Neural progenitor cell (in vitro differentiated cells): Measurements from ENCODE around the gene LINGO3. TPM values are rescaled to one million over a fixed set of nuclear protein-coding genes. Genes with fewer than 3 reads are reported as not detected.

Source experiments
- DNase-seq: peaks from one replicate; pipeline ENCODE4 v3.0.0-alpha.2; 2016; ENCODE audit warnings: low spot score
- H2AFZ ChIP-seq: fragments of 200-600 bp; sonication (generic); replicated peaks from 2 replicates; pipeline ENCODE4 v1.6.1; 2016; ENCODE audit warnings: antibody characterized with exemption
- H3F3A ChIP-seq: fragments of 200-600 bp; sonication (generic); 2 replicates; pipeline ENCODE4 v1.6.1; 2016; ENCODE audit warnings: antibody characterized with exemption, low read depth
- H3K27ac ChIP-seq: fragments of 200-600 bp; sonication (generic); 2 replicates; pipeline ENCODE4 v1.5.1; 2016; ENCODE audit warnings: mild to moderate bottlenecking
- H3K27me3 ChIP-seq: fragments of 200-600 bp; sonication (generic); 2 replicates; pipeline ENCODE4 v1.6.1; 2016; ENCODE audit warnings: mild to moderate bottlenecking, moderate library complexity
- H3K36me3 ChIP-seq: fragments of 200-600 bp; sonication (generic); 2 replicates; pipeline ENCODE4 v1.5.1; 2016
- H3K4me1 ChIP-seq: fragments of 200-600 bp; sonication (generic); 2 replicates; pipeline ENCODE4 v1.6.1; 2016; ENCODE audit warnings: mixed run types
- H3K4me2 ChIP-seq: fragments of 200-600 bp; sonication (generic); 2 replicates; pipeline ENCODE4 v1.6.1; 2016
- H3K4me3 ChIP-seq: fragments of 200-600 bp; sonication (generic); 2 replicates; pipeline ENCODE4 v1.5.1; 2016
- H3K79me2 ChIP-seq: fragments of 200-600 bp; sonication (generic); 2 replicates; pipeline ENCODE4 v1.6.1; 2016; ENCODE audit warnings: low read depth
- H3K9ac ChIP-seq: fragments of 200-600 bp; sonication (generic); 2 replicates; pipeline ENCODE4 v1.6.1; 2016
- H3K9me3 ChIP-seq: fragments of 200-600 bp; sonication (generic); 2 replicates; pipeline ENCODE4 v1.5.1; 2016; ENCODE audit warnings: low read depth
- H4K20me1 ChIP-seq: fragments of 200-600 bp; sonication (generic); 2 replicates; pipeline ENCODE4 v1.6.1; 2016; ENCODE audit warnings: low read depth
- H3K27ac Mint-ChIP-seq: 3 replicates; pipeline ENCODE4 v1.8.0; 2021; ENCODE audit warnings: mixed read lengths
- H3K27me3 Mint-ChIP-seq: 2 replicates; pipeline ENCODE4 v1.8.0; 2022; ENCODE audit warnings: low read depth, mild to moderate bottlenecking, inconsistent platforms, moderate library complexity, mixed read lengths; ENCODE audit not compliant: insufficient read depth
- H3K36me3 Mint-ChIP-seq: 3 replicates; pipeline ENCODE4 v1.8.0; 2021; ENCODE audit warnings: mixed read lengths
- H3K4me1 Mint-ChIP-seq: 3 replicates; pipeline ENCODE4 v1.8.0; 2021; ENCODE audit warnings: mixed read lengths
- H3K4me3 Mint-ChIP-seq: 3 replicates; pipeline ENCODE4 v1.8.0; 2021; ENCODE audit warnings: mild to moderate bottlenecking, moderate library complexity, mixed read lengths
- H3K9me3 Mint-ChIP-seq: 3 replicates; pipeline ENCODE4 v1.8.0; 2020; ENCODE audit warnings: mixed read lengths
- CTCF ChIP-seq: fragments of 200-600 bp; sonication (generic); IDR thresholded peaks from 2 replicates; pipeline ENCODE4 v1.5.1; 2017; ENCODE audit warnings: antibody characterized with exemption, mild to moderate bottlenecking
- EZH2 ChIP-seq: fragments of 200-600 bp; sonication (generic); IDR thresholded peaks from 2 replicates; pipeline ENCODE4 v1.6.1; 2017; ENCODE audit warnings: antibody characterized with exemption, mild to moderate bottlenecking, moderate library complexity
- EZH2phosphoT487 ChIP-seq: fragments of 200-600 bp; sonication (generic); IDR thresholded peaks from 2 replicates; pipeline ENCODE4 v1.6.1; 2017; ENCODE audit warnings: antibody characterized with exemption
- total RNA-seq: library from RNA; depleted of rRNA; stranded (reverse); fragments of >200 nt; gene quantifications from 2 replicates; pipeline ENCODE4 v1.2.3, GENCODE V29; 2015; ENCODE audit warnings: low replicate concordance

LINGO3 gene
- total RNA-seq, 1 donor from 2014 or later = not detected

DNA sequence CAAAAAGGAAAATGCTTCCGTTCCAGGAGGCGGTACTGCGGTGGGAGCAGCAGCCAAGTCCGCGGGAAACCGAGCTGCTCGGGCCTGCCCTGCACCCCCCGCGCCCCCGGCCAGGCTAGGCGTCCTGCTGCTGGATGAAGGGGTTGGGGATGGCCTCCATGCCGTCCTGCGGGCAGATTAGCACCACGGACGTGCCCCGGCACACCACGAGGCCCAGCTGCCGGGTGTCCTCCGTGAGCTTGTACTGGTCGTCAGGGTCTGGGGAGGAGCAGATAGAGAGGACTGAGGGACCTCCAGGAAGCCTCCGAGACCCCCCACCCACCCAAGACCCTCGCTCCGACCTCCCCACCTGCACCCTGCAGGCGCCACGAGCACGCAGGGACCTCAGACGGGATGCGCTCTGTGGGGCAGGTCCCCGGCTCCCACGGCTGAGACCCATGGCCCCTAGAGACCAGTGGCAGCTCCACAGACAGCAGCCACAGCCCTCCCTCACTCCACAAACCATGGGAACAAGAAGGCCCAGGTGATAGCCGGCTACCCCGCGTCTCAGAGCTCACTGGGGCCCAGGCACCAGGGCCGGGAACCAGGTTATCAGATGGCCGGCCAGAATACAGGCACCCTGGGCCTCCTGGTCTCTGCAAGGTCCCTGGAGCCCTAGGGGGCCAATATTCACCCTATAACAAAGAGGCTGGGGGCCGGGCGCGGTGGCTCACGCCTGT, 13.8 kb upstream of the LINGO3 start:
- Histone ChIP-seq H3K36me3 (no peaks in the 10 kb centered on the region), H3K4me2 (no peak overlapping the region), H3K4me3 (no peak overlapping the region), H3K9me3 (no peaks in the 10 kb centered on the region), H3K79me2 (peaks cover 6% of the 10 kb centered on the region), H3K4me1 (no peaks in the 10 kb centered on the region), H3K27ac (no peak overlapping the region), H3K27me3 (no peaks in the 10 kb centered on the region), H3K9ac (no peak overlapping the region), H2AFZ (no peak overlapping the region), H4K20me1 (peaks cover 7% of the 10 kb centered on the region), H3F3A (no peaks in the 10 kb centered on the region)
- peaks cover 3% of the 10 kb centered on the region for H3K36me3 Mint-ChIP-seq
- H3K4me1 Mint-ChIP-seq = peaks cover 17% of the 10 kb centered on the region
- no peak overlapping the region for H3K27ac Mint-ChIP-seq
- H3K9me3 Mint-ChIP-seq = no peaks in the 10 kb centered on the region
- no peak for DNase-seq
- TF ChIP-seq EZH2phosphoT487 = no peak
- TF ChIP-seq CTCF = no peak
- TF ChIP-seq EZH2 = no peak
- H3K27me3 Mint-ChIP-seq = peaks cover 7% of the 10 kb centered on the region
- H3K4me3 Mint-ChIP-seq = no peak overlapping the region

- no peaks in the 10 kb centered on the region for H3K36me3 ChIP-seq
- H3K27ac Mint-ChIP-seq = no peak overlapping the region
These were observed 13.0 kb upstream of the LINGO3 start for GRCh38 chr19:2320939-2321338.

GRCh38 chr19:2320049-2320448, 12.1 kb upstream of the LINGO3 start:
- Histone ChIP-seq H3K9ac (no peak overlapping the region), H3K4me1 (peaks cover 4% of the 10 kb centered on the region), H3K4me2 (no peak overlapping the region), H3K9me3 (no peaks in the 10 kb centered on the region), H3K79me2 (no peaks in the 10 kb centered on the region), H3K4me3 (no peak overlapping the region), H3K27me3 (peaks cover 2% of the 10 kb centered on the region), H3F3A (peaks cover 4% of the 10 kb centered on the region), H4K20me1 (no peaks in the 10 kb centered on the region), H2AFZ (no peak overlapping the region), H3K36me3 (no peaks in the 10 kb centered on the region), H3K27ac (no peak overlapping the region)
- TF ChIP-seq CTCF (no peak), EZH2phosphoT487 (no peak), EZH2 (no peak)
- Mint-ChIP-seq H3K27ac (no peak overlapping the region), H3K4me3 (no peak overlapping the region), H3K9me3 (peaks cover 4% of the 10 kb centered on the region), H3K36me3 (peaks cover 3% of the 10 kb centered on the region), H3K27me3 (peaks cover 9% of the 10 kb centered on the region), H3K4me1 (peaks cover 14% of the 10 kb centered on the region)
- no peak for DNase-seq

More at GRCh38 chr19:2320939-2321338, 13.0 kb upstream of the LINGO3 start:
- Histone ChIP-seq H3K4me3 (no peak overlapping the region), H3K79me2 (no peaks in the 10 kb centered on the region), H3K4me2 (no peak overlapping the region), H4K20me1 (peaks cover 7% of the 10 kb centered on the region), H3K9ac (no peak overlapping the region), H3F3A (peaks cover 4% of the 10 kb centered on the region), H3K4me1 (peaks cover 4% of the 10 kb centered on the region), H2AFZ (no peak overlapping the region), H3K9me3 (no peaks in the 10 kb centered on the region), H3K27me3 (no peaks in the 10 kb centered on the region), H3K27ac (no peak overlapping the region)
- no peaks in the 10 kb centered on the region for H3K9me3 Mint-ChIP-seq
- peaks cover 13% of the 10 kb centered on the region for H3K4me1 Mint-ChIP-seq
- TF ChIP-seq EZH2 = no peak
- no peak for TF ChIP-seq CTCF
- no peak for TF ChIP-seq EZH2phosphoT487
- H3K36me3 Mint-ChIP-seq = peaks cover 3% of the 10 kb centered on the region
- H3K4me3 Mint-ChIP-seq = no peak overlapping the region
- DNase-seq = no peak
- H3K27me3 Mint-ChIP-seq = peaks cover 7% of the 10 kb centered on the region
